ENCODE results near the gene ERBB2. TPM values are rescaled to one million over a fixed set of nuclear protein-coding genes. Genes with fewer than 3 reads are reported as not detected.

ERBB2 gene
- total RNA-seq, 1 experiment from 2014 or later: 216 TPM

- no peak for DNase-seq
- no peak overlapping the region for H2BK12ac ChIP-seq (ENCODE audit: insufficient read length, low read depth, low read length)
- Mint-ChIP-seq H3K36me3 (ENCODE audit: insufficient read depth in 1 of 3, low read depth in 3 of 3) (peaks cover 63 to 90% (median 75%) of the 10 kb centered on the region in 3 experiments; a peak in 6 of 7 replicates), H3K27me3 (ENCODE audit: low read depth) (no peaks in the 10 kb centered on the region), H3K4me3 (no peak overlapping the region), H3K4me1 (no peaks in the 10 kb centered on the region), H3K9me3 (no peaks in the 10 kb centered on the region), H3K27ac (no peak overlapping the region; a peak in 1 of 7 replicates)
- no peak for TF ChIP-seq CTCF (conservative IDR thresholded peaks at IDR 0.05)
- H4K20me1 ChIP-seq (ENCODE audit: control insufficient read depth, insufficient read depth, insufficient read length): no peaks in the 10 kb centered on the region
- no peak overlapping the region for H2BK15ac ChIP-seq (ENCODE audit: low read depth, low read length)
- H2BK5ac ChIP-seq (ENCODE audit: insufficient read length, low read length): no peak overlapping the region
- no peak overlapping the region for H3K23ac ChIP-seq (ENCODE audit: insufficient read length, low read depth, low read length)
- no peak overlapping the region for H4K8ac ChIP-seq (replicated peaks; ENCODE audit: insufficient read length, low read depth, low read length)
- no peaks in the 10 kb centered on the region for H3K79me2 ChIP-seq (ENCODE audit: insufficient read depth, low read length)
- H2BK120ac ChIP-seq (ENCODE audit: low read depth, low read length, poor library complexity, severe bottlenecking): no peak overlapping the region
- H3K27me3 ChIP-seq (ENCODE audit: insufficient read depth, low read length): no peaks in the 10 kb centered on the region
- H2BK20ac ChIP-seq (ENCODE audit: low read depth, low read length, poor library complexity, severe bottlenecking): no peak overlapping the region
- H3K4me2 ChIP-seq (ENCODE audit: insufficient read depth, insufficient read length, low read length): no peak overlapping the region
- H3T11ph ChIP-seq (ENCODE audit: low read length): no peak overlapping the region
- H4K91ac ChIP-seq (ENCODE audit: insufficient read length, low read depth, low read length): no peak overlapping the region
- no CpG with 5 or more reads among the region's 6 CpGs for WGBS (ENCODE audit: extremely low coverage, insufficient read length, low lambda C conversion rate)
- H3K4ac ChIP-seq (ENCODE audit: low read depth, low read length): no peak overlapping the region
- no peak overlapping the region for H2AFZ ChIP-seq (ENCODE audit: low read length)
- H3K79me1 ChIP-seq (ENCODE audit: insufficient read depth, low read depth, low read length, poor library complexity, severe bottlenecking): no peaks in the 10 kb centered on the region
- no peaks in the 10 kb centered on the region for H3K9me3 ChIP-seq (ENCODE audit: control insufficient read depth, low read depth, low read length)
- no peak overlapping the region for H3K56ac ChIP-seq (ENCODE audit: insufficient read length, low read depth, low read length)
- no peaks in the 10 kb centered on the region for H3K23me2 ChIP-seq (ENCODE audit: insufficient read length, low read depth, low read length, poor library complexity, severe bottlenecking)
- no peak overlapping the region for H3K14ac ChIP-seq (ENCODE audit: insufficient read depth, low read length)
- H3K4me1 ChIP-seq (ENCODE audit: insufficient read depth, low read length): no peaks in the 10 kb centered on the region
- no peak overlapping the region for H3K27ac ChIP-seq (ENCODE audit: insufficient read length, low read depth, low read length)
- H2AK5ac ChIP-seq (ENCODE audit: insufficient read length, low read length): no peak overlapping the region
- no peak overlapping the region for H4K5ac ChIP-seq (ENCODE audit: insufficient read length, low read depth, low read length)
- H3K9ac ChIP-seq (ENCODE audit: extremely low read depth, insufficient read length, low read length): no peak overlapping the region
- H3K18ac ChIP-seq (ENCODE audit: insufficient read length, low read depth, low read length): no peak overlapping the region
These were observed 17.8 kb downstream of the ERBB2 start for GRCh38 chr17:39717660-39718059.
